ENCODE data around the gene ACTR2. TPM values are rescaled to one million over a fixed set of nuclear protein-coding genes. Genes with fewer than 3 reads are reported as not detected.

ACTR2 gene
- total and polyA plus RNA-seq, 2 of the 13 experiments (the other 11 are each of a cell fraction or from before 2014, with no cell fraction given): 51.2 to 100 TPM

GRCh38 chr2:65300134-65300760, 72.6 kb downstream of the ACTR2 start (continued):
- TF ChIP-seq ZNF687 (CRISPR knock-in tag; IDR thresholded peaks at IDR 0.05) (peak; percentile 96), RARA (CRISPR knock-in tag; IDR thresholded peaks at IDR 0.05) (peak; percentile 42; the same call in 1 of the 2 replicates), NCOA1 (CRISPR knock-in tag; IDR thresholded peaks at IDR 0.05) (peak; percentile 27; the same call in 1 of the 2 replicates), GLI4 (CRISPR knock-in tag; IDR thresholded peaks at IDR 0.05; ENCODE audit: borderline replicate concordance) (peak; percentile 47; the same call in 1 of the 2 replicates), ATF6 (CRISPR knock-in tag; conservative IDR thresholded peaks at IDR 0.05) (0 out of 2 replicates have a peak, but pooled peaks have one; percentile 11), ZNF605 (CRISPR knock-in tag; IDR thresholded peaks at IDR 0.05) (0 out of 2 replicates have a peak, but pooled peaks have one; percentile 37), TEAD3 (CRISPR knock-in tag; optimal IDR thresholded peaks at IDR 0.05; ENCODE audit: borderline replicate concordance) (peak; percentile 54), ZNF33B (CRISPR knock-in tag; IDR thresholded peaks at IDR 0.05) (0 out of 2 replicates have a peak, but pooled peaks have one; percentile 71), NCOA2 (CRISPR knock-in tag; IDR thresholded peaks at IDR 0.05) (peak; percentile 33; the same call in 1 of the 2 replicates), ZNF83 (CRISPR knock-in tag; IDR thresholded peaks at IDR 0.05; ENCODE audit: borderline replicate concordance) (peak; percentile 37; the same call in 1 of the 2 replicates), ZFP90 (CRISPR knock-in tag; IDR thresholded peaks at IDR 0.05; ENCODE audit: borderline replicate concordance) (0 out of 2 replicates have a peak, but pooled peaks have one; percentile 62), GABPB1 (CRISPR knock-in tag; IDR thresholded peaks at IDR 0.05) (peak; percentile 68; the same call in 1 of the 2 replicates), SMAD3 (CRISPR knock-in tag; IDR thresholded peaks at IDR 0.05) (no peak), HNF1B (CRISPR knock-in tag; IDR thresholded peaks at IDR 0.05) (peak; percentile 72; the same call in 1 of the 2 replicates), ZBTB21 (CRISPR knock-in tag; IDR thresholded peaks at IDR 0.05) (no peak), MIER3 (CRISPR knock-in tag; IDR thresholded peaks at IDR 0.05; ENCODE audit: borderline replicate concordance) (no peak), ZNF414 (CRISPR knock-in tag; IDR thresholded peaks at IDR 0.05) (no peak), SP1 (IDR thresholded peaks at IDR 0.05) (no peak), SP1 (CRISPR knock-in tag; IDR thresholded peaks at IDR 0.05) (0 out of 2 replicates have a peak, but pooled peaks have one; percentile 10)

Data from HepG2 (cell line).